Measurements from ENCODE around the gene KANSL3. TPM values are rescaled to one million over a fixed set of nuclear protein-coding genes. Genes with fewer than 3 reads are reported as not detected.
"Not testable (repeated sequence)": the region's sequence is repeated elsewhere in the genome, so short reads cannot be mapped to it uniquely, and the experiment has no call there.

Gene KANSL3
- 50.2 TPM for total RNA-seq

DNA sequence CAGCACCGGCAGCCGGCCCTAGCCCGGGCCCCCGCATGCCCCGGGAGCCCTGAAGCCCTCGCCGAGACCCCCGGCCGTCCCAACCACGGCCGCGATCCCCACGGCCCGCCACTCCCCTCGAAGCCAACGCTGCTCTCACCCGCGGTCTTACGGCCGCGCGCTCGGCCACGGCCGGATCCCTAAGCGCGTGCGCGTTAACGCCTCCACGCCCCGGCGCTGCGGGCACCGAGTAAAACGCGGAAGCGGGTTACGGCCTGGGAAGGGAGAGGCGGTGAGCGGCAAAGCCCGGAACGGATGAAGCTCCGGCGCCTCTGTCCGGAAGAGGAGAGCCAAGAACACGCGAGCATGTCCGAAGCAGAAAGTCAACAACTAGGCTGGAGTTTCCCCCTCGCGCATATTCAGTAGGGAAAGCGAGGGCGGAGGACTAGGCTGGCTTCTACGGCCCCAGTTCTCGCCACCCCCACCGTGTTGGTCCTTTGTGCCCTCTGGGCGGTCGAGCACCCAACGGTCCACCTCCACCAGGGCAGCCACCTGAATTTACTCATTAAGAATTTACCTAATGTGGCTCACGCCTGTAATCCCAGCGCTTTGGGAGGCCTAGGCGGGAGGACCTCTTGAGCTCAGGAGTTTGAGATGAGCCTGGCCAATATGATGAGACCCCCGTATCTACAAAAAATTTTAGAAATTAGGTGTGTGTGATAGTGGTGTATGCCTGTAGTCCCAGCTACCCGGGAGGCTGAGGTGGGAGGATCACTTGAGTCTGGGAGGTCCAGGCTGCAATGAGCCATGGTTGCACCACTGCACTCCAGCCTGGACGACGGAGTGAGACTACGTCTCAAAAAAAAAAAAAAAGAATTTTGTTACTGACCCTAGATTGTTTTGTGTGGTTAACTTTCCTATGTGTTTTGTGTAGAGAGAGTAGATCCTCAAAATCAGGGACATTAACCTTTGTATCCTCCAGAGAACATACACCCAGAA, at the start of gene KANSL3:
TSS of gene KANSL3 (minus strand) at position 169 of the 978 bp plus-strand sequence. CDS start 1,177 bp downstream, outside the sequence.
- no peaks in the 10 kb centered on the region for H3K9me3 ChIP-seq (ENCODE audit: low read depth, low read length)
- no peaks in the 10 kb centered on the region for H3K27me3 ChIP-seq (ENCODE audit: insufficient read depth, low read length)
- peak within 1 kb of the TSS; percentile 57 for H3K4me3 ChIP-seq (ENCODE audit: low read length)
- H3K4me1 ChIP-seq (ENCODE audit: insufficient read depth, low read length) = peaks cover 22% of the 10 kb centered on the region

DNA sequence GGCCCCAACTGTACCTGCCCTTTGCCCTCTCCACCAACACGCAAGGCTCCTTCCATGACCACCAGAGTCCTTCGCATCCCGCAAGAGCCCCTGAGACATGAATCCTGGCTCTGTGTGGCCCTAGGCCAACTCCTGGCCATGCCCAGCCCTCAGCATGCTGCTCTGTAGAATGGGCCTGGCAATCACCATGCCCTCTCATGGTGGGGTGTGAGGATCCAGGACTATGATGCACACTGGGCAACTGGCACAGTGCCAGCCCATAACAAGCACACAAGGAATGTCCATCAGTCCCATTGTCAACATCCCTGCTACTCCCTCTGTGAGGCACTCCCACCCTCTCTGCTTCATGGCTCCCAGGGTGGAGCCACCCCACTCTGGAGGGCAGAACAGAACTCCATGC, 49.2 kb upstream of the KANSL3 start:
- Histone ChIP-seq H3K4me1 (ENCODE audit: insufficient read depth, low read length) (no peaks in the 10 kb centered on the region), H3K27me3 (ENCODE audit: insufficient read depth, low read length) (no peaks in the 10 kb centered on the region), H3K4me3 (ENCODE audit: low read length) (no peak overlapping the region), H3K9me3 (ENCODE audit: low read depth, low read length) (no peaks in the 10 kb centered on the region)

DNA sequence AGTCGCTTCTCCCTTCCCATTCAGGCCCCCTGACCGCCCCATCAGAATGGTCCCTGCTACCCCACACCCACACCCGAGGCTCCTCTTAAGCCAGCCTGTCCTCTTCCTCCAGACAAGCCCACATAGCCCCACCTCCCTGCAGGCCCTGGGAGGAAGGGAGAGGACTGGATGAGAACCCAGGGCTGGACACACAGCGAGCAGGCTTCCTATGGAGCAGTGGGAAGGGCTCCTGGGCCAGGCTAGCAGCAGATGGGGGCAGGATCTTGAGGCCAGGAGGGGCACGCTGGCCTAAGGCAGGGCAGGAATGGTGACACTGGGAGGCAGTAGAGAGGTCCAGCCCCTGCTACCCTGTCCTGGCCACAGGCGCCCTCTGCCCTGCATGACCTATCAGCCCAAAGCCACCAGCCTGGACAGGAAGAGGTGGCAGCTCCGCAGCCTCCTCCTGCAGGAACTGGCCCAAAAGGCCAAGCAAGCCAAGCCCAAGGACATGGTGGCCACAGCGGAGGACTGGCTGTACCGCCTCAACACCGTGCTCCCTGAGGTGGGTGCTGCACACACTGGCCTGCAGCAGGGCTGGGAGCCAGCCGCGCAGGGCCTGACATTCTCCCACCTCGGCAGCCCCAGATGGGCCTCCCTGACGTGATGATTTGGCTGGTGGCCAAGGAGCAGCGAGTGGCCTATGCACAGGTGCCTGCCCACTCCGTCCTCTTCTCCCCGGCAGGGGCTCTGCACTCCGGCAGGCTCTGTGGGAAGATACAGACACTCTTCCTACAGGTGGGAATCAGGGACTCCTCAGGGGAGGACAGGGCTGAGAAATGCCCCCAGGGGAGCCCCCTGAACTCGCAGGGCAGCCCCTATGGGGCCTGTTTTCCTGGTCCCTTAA, 47.7 kb upstream of the KANSL3 start:
- Histone ChIP-seq H3K4me1 (ENCODE audit: insufficient read depth, low read length) (no peaks in the 10 kb centered on the region), H3K27me3 (ENCODE audit: insufficient read depth, low read length) (no peaks in the 10 kb centered on the region), H3K4me3 (ENCODE audit: low read length) (no peak overlapping the region), H3K9me3 (ENCODE audit: low read depth, low read length) (no peaks in the 10 kb centered on the region)

DNA sequence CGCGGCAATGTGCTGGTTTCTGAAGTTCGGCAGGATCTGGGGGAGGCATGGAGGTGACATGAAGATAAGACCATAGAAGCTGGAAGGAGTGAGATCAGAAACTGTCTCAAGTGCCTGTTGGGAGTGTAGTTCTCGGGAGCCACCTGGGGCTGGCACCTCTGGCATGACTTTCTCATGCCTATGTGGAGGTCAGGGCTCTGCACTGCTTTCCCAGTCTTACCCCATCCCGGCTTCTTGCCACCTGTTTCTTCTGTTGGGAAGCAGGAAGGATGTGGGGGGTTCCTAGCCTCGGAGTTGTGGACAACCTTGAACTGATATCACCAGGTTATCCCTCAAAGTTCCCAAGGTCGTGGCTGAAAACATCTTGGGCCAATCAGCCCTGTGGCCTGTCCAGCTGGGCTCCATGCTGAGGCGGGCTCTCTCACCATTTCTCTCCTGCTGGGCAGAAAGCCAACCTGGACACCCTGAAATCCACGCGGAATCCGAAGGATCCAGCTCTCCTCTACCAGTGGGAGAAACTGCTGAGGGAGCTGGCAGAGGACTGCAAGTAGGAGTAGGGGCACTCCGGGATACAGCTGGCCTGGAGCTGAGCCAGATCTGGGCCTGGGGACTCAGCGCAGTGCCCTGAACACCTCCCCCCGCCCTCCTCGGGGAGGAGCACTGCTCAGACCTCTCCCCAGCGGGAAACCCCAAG, 46.9 kb upstream of the KANSL3 start:
- Histone ChIP-seq H3K4me3 (ENCODE audit: low read length) (no peak overlapping the region), H3K4me1 (ENCODE audit: insufficient read depth, low read length) (no peaks in the 10 kb centered on the region), H3K27me3 (ENCODE audit: insufficient read depth, low read length) (no peaks in the 10 kb centered on the region), H3K9me3 (ENCODE audit: low read depth, low read length) (no peaks in the 10 kb centered on the region)

DNA sequence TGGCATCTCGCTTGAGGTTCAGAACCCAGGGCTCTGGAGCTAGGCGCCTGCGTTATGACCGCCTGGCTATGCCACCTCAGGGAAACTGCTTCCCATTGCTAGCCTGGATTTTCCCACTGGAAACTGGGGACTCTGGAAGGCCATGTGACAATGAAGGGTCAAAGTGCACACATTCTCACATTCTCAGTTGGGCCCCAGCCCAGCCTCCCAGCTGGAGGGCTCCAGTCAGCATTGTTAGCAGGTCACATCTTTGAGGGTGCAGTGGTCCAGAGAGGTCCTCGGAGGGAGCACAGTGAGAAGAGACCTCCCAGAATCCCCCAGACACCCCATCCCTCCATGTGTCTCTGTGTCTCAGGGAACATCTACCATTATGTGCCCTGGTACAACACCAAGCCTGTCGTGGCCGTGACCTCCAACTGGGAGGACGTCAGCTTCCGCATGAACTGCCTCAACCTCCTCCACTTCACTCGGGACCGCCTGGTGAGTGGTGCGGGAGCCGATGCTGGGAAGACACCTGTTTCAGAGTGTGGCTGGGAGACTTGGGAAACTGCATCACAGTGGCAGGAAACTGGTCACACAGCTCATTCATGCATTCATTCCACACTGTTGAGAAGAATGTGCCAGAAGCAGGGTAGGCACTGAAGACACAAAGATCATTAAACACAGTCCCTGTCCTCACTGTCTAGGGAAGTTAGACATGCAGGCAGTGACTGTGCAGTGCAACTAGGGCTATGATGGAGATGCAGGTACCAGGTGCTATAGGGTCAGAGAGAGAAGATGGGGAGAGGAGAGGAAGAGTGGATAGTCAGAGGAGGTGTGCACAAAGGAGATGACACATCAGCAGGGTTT, 46.1 kb upstream of the KANSL3 start:
- Histone ChIP-seq H3K9me3 (ENCODE audit: low read depth, low read length) (no peaks in the 10 kb centered on the region), H3K4me1 (ENCODE audit: insufficient read depth, low read length) (no peaks in the 10 kb centered on the region), H3K27me3 (ENCODE audit: insufficient read depth, low read length) (no peaks in the 10 kb centered on the region), H3K4me3 (ENCODE audit: low read length) (no peak overlapping the region)

DNA sequence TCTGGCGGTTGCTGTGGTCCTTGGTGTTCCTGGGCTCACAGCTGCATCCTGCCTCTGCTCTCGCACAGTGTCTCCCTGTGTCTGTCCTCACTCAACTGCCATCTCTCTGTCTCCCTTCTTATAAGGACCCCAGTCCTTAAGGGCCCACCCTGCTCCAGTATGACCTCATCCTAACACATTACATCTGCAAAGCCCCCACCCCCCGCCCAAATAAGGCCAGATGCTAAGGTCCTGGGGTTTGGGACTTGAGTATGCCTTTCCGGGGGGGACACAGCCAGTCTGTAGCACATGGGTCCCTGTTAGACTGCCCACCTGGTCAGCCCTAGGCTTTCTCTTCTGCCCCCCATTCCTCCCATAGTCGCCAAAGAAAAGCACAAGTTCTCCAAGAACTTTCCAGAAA, 45.2 kb upstream of the KANSL3 start:
- Histone ChIP-seq H3K4me1 (ENCODE audit: insufficient read depth, low read length) (no peaks in the 10 kb centered on the region), H3K27me3 (ENCODE audit: insufficient read depth, low read length) (no peaks in the 10 kb centered on the region), H3K9me3 (ENCODE audit: low read depth, low read length) (no peaks in the 10 kb centered on the region), H3K4me3 (ENCODE audit: low read length) (no peak overlapping the region)

DNA sequence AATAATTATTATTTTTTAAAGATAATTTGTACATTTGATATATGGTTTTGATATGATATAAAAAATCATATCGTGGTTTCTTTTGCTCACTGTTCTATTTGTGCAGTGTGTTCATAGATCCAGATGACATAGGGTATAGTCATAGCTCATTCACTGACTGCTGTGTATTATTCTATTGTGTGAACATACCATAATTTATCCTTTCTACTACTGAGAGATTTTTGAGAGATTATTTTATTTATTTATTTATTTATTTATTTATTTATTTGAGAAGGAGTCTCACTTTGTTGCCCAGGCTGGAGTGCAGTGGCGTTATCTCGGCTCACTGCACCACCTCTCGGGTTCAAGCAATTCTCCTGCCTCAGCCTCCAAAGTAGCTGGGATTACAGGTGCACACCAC, 43.4 kb upstream of the KANSL3 start:
- Histone ChIP-seq H3K9me3 (ENCODE audit: low read depth, low read length) (no peaks in the 10 kb centered on the region), H3K4me3 (ENCODE audit: low read length) (no peak overlapping the region), H3K27me3 (ENCODE audit: insufficient read depth, low read length) (no peaks in the 10 kb centered on the region), H3K4me1 (ENCODE audit: insufficient read depth, low read length) (no peaks in the 10 kb centered on the region)

DNA sequence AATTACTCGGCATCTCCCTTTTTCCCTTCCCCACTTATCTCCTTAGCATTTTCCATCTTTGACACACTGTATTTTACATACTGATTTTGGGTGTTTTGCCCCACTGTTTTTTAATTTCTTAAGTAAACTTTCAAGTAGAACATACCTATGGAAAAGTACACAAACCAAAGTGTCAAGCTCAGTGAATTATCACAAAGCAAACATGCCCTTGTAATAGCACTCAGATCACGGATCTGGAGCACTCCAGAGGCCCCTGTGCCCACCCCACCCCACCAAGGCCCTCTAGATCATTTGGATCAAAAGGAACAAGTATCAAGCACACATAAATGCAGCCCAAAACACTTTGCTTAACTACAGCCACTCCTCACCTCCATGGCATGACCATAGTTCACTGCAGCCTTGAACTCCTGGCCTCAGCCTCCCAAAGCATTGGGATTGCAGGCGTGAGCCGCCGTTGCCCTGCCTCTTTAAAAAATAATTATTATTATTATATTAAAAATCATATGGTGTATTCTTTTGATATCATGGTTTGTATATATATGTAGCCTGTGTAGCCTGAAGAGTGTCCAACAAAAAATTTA, 42.5 kb upstream of the KANSL3 start:
- Histone ChIP-seq H3K27me3 (ENCODE audit: insufficient read depth, low read length) (no peaks in the 10 kb centered on the region), H3K4me3 (ENCODE audit: low read length) (no peak overlapping the region), H3K4me1 (ENCODE audit: insufficient read depth, low read length) (no peaks in the 10 kb centered on the region), H3K9me3 (ENCODE audit: low read depth, low read length) (no peaks in the 10 kb centered on the region)

DNA sequence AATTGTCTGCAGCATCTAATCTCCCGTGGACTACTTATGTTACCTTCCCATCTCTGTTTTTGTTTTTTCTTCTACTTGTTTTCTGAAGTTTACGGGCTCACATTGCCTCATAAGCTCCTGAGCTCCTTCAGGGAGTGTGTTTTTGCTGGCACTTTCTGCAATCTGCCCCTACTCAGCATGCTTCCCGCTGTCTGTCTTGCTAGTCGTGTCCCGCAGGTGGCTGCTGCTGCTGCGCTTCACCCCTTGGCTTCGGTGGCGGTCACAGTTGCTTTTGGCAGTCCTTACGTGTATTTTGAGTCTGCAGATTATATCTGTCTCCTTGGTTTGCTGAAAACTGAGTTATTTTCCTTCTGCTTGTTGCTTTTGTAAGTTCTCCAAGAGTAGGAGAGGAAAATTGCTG, 41.7 kb upstream of the KANSL3 start:
- no peaks in the 10 kb centered on the region for H3K9me3 ChIP-seq (ENCODE audit: low read depth, low read length)
- no peaks in the 10 kb centered on the region for H3K27me3 ChIP-seq (ENCODE audit: insufficient read depth, low read length)
- no peaks in the 10 kb centered on the region for H3K4me1 ChIP-seq (ENCODE audit: insufficient read depth, low read length)
- H3K4me3 ChIP-seq (ENCODE audit: low read length) = no peak overlapping the region

DNA sequence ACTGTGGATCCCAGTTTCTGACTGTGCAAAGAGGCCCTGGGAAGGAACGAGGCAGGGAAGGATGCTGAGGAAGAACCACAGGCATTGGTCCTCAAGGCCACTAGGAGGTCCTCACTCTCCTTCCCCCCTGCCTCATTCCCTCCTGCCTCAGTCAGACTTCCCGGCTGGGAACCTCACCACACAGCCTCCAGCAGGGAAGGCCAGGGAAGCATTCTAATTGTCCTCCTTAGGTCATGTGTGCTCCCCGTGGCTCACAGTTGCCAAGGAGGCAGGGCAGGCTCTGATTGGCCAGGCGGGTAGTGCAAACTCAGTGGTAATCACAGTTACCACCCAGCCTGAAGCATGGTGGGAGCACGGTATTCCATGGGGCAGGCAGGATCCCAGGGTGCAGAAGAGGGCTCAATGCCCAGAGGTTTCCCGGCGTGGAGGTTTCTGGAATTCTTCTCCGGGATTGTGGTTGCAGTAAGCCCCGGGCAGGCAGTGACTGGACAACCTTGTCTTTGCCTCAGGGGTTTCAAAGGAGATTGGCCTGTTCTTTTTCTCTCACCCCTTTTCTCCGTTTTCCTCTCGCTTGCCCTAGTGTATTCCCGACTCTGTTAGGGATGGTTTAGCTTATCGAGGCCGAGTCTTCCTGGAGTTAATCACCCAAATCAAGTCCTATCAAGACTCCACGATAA, 31.6 kb upstream of the KANSL3 start:
- no peaks in the 10 kb centered on the region for H3K9me3 ChIP-seq (ENCODE audit: low read depth, low read length)
- H3K4me3 ChIP-seq (ENCODE audit: low read length) = no peak overlapping the region
- H3K27me3 ChIP-seq (ENCODE audit: insufficient read depth, low read length) = no peaks in the 10 kb centered on the region
- peaks cover 19% of the 10 kb centered on the region for H3K4me1 ChIP-seq (ENCODE audit: insufficient read depth, low read length)

DNA sequence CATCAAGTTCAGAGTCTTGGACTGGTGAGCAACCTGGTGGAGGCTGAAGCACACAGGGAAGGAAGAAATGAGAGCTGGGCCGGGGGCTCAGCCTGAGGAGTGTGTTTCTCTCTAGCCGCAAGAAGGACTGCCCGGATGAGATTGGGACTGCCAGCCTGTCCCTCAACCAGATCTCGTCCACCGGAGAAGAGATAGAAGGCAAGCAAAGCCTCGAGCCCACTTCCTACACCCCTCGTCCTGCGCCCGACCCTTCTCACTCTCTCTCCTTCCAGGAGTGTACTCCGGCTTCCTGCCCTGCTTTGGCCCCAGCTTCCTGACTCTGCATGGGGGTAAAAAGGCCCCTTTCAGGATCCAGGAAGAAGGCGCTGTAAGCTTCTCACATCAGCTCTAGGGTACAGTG, 30.7 kb upstream of the KANSL3 start:
- Histone ChIP-seq H3K4me1 (ENCODE audit: insufficient read depth, low read length) (peaks cover 20% of the 10 kb centered on the region), H3K27me3 (ENCODE audit: insufficient read depth, low read length) (no peaks in the 10 kb centered on the region), H3K4me3 (ENCODE audit: low read length) (no peak overlapping the region), H3K9me3 (ENCODE audit: low read depth, low read length) (no peaks in the 10 kb centered on the region)

DNA sequence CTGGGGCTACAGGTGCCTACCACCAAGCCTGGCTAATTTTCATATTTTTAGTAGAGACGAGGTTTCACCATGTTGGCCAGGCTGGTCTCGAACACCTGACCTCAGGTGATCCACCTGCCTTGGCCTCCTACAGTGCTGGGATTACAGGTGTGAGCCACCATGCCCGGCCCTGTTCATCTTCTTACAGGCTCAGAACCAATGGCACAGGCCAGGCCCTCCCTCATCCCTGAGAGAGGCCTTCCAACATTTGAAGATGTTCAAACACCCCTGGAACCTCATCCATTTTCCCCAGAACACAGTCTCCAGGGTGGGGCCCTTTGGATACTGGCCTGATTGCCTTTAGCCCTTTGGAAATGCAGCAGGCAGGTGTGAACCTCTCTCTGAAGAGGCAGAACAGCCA, 27.6 kb upstream of the KANSL3 start:
- H3K4me3 ChIP-seq (ENCODE audit: low read length); H3K9me3 ChIP-seq (ENCODE audit: low read depth, low read length); H3K27me3 ChIP-seq (ENCODE audit: insufficient read depth, low read length): not testable (repeated sequence)
- H3K4me1 ChIP-seq (ENCODE audit: insufficient read depth, low read length) = peaks cover 20% of the 10 kb centered on the region

DNA sequence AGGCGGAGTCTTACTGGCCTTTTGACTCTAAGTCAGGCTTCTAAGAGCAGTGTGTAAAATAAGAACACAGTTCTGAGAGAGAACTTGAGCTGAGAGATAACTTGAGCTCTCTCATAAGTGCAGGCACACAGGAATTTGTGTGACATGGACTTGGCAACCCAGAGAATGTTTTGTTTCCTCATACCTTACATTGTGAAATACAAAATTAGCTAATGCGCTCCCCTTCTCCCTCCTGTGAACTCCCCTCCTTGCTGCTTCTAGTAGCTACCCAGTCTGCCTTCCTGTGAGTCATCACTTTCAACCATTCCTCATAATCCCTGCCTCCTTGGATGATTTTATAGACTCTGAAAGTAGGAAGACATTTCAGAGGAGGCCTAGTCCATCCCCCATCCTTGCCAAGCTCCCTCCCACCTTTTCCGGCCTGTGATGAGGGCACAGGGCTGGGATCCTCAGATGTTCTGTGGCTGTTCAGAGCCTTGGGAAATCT, 27.0 kb upstream of the KANSL3 start:
- Histone ChIP-seq H3K27me3 (ENCODE audit: insufficient read depth, low read length) (no peaks in the 10 kb centered on the region), H3K4me1 (ENCODE audit: insufficient read depth, low read length) (peaks cover 20% of the 10 kb centered on the region), H3K4me3 (ENCODE audit: low read length) (no peak overlapping the region), H3K9me3 (ENCODE audit: low read depth, low read length) (no peaks in the 10 kb centered on the region)
